Stimulated activated naive CD8-positive, alpha-beta T cell treated with anti-CD3 and anti-CD28 coated beads, Interleukin-15, Interleukin-2, amounts not matched to agents 100 U/mL and 50 U/mL, for 24 hours (primary cell): ENCODE results near the gene HMG20A.
A peak's percentile ranks its signal among the peaks of the same experiment; 100 is the strongest.

Experiments used
- ATAC-seq: fragments of 150-1000 bp; cut with Tn5 transposase; one replicate; pipeline ENCODE4 v1.10.0; 2021
- DNase-seq: peaks from one replicate; pipeline ENCODE4 v3.0.0; 2021

The HMG20A gene

DNA sequence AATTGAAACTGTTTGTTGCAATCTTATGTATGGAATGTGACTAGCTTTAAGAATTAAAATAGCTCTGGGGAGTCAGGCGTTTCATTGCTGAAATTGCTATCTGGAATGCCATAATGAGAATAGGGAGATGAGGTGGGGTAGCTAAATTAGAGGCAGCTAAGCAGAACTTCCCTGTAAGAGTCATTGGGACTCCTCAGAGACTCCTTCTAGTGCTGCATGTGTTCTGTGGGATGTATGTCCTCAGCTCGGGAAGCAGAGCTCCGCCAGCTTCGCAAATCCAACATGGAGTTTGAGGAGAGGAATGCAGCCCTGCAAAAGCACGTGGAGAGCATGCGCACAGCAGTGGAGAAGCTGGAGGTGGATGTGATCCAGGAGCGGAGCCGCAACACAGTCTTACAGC is 57.4 kb downstream of the HMG20A start:
- ATAC-seq, result no peak
- DNase-seq, result no peak

DNA sequence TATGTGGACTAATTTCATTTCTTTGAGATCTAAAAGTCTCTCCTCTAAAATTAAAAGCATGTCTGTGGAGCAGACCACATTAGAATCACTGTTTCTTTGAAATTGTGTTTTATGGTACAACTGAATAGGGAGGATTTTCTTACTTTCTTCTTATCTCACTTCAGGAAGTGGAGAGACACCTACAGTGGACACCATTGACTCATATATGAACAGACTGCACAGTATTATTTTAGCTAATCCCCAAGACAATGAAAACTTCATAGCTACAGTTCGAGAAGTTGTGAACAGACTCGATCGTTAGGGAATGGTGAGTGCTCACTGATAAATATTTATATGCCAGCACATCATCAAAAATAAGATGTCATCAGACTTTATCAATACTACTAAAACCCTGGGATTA is 58.3 kb downstream of the HMG20A start:
- ATAC-seq, result no peak
- no peak for DNase-seq

DNA sequence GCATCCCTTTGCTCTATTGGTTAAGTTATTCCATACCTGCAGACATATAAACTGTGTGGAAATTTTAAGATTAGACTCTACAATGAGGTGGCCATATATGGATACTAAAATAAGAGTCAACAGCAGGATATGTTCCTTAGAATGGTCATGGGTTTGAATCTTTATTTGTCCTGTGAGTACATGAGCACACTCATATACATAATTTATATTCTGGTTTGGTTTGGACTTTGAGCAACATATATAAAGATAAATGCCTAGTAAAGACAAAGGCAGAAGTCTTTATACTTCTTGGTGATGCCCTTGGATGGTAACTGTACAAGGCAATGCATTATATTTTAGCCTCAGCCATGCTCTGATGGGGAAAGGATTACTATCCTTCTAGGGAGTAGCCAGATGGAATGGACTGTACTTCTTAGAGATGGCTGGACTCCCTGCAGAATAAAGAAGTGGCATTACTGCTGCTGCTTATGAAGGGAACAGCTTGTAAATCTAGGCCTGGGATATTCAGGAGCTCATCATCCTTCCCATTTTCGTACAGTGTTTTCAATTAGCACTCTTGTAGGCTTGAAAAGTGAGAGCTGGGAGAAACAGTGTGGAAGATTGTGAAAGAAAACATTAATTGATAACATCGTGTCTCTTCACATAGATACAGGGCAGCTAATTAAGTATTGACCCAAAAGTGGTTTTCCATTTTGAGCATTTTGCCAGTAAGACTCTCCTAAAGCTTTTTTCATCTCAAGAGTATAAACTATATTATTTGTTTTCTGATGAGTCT is 60.4 kb downstream of the HMG20A start:
- ATAC-seq, result no peak
- no peak for DNase-seq

DNA sequence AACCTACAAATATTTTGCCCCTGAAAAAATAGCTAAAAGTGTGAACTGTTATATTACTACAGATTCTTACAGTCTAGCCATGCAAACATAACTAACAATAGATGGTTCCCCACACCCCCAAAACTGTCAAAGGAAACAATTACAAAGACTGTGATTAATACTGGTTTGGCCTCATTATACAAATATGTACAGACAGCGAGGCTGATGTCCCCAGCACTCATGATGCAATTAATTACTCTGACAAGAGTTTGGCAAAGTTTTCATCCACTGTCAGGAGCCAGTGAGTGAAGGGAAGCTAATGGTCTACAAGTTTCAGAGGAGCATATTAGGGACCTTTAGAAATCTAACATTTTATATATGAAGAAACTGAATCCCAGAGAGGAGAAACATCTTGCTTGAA is 61.0 kb downstream of the HMG20A start:
- no peak for DNase-seq
- no peak for ATAC-seq

DNA sequence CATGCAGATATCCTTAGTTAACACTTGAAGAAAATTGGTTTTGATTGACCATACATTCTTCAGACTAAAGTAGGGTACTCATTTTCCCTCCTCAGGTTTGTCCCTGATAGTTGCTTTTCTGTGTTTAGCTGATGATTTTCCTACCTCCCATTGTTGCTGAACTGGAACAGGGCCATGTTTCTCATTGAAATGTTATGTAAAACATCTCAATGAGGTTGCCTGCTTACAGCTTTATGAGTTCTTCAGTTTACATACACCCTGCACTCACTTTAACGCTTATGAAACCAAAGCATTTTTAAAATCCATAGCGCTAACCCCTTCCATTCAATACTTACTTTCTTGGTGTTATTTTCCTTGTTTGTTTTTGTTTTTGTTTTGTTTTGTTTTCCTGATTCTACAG is 61.9 kb downstream of the HMG20A start:
- DNase-seq (no peak), ATAC-seq (no peak)

DNA sequence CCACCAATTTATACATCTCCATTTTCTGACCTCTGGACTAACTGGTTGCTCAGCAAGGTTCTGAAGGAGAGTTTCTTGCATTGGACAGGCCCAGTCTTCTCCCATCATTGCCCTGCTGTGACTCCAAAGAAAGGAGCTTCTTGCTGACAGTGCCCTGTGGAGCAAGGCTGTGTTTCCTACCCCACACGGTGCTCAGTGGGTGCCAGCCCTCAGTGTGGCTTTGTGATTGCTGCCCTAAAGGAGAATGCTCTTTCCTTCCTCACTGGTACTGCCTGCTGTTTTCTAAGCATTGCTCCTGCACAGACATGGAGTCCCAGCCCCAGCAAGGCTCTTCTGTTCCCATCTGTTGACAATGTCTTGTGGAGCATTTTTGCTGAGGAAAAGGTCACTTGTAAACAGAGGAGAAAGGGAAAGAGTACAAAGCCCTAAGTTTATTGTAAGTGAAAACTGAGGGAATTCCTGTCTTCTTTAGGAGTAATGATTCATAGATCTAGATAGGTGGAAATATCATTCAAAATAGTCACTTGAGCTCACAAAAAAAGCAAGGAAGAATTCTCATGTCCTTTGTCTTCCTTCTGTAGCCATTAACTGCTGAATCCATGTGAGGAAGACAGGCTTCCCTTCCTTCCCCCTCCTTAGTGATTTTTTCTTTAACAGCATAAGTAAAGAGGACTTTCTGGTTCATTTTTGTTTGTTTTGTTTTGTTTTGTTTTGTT is 62.9 kb downstream of the HMG20A start:
- no peak for DNase-seq
- ATAC-seq, result no peak

DNA sequence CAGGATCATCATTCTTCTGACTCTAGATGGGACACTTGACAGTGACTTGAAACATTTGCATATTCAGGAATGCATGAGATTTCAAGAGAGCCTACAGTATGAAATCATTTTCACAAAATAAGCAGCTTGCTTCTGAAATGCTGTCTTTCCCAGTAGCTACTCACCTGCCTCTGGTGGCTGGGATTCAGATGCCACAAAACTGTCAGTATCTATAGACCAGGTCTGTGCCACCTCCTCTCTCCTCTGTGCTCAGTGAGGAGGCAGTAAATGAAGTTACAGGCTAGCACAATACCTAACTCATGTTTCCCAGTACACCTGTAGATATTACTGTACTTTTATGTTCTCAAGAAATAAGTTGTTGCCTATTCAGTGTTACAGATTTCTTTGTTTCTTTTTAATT is 64.3 kb downstream of the HMG20A start:
- DNase-seq (no peak), ATAC-seq (no peak)

DNA sequence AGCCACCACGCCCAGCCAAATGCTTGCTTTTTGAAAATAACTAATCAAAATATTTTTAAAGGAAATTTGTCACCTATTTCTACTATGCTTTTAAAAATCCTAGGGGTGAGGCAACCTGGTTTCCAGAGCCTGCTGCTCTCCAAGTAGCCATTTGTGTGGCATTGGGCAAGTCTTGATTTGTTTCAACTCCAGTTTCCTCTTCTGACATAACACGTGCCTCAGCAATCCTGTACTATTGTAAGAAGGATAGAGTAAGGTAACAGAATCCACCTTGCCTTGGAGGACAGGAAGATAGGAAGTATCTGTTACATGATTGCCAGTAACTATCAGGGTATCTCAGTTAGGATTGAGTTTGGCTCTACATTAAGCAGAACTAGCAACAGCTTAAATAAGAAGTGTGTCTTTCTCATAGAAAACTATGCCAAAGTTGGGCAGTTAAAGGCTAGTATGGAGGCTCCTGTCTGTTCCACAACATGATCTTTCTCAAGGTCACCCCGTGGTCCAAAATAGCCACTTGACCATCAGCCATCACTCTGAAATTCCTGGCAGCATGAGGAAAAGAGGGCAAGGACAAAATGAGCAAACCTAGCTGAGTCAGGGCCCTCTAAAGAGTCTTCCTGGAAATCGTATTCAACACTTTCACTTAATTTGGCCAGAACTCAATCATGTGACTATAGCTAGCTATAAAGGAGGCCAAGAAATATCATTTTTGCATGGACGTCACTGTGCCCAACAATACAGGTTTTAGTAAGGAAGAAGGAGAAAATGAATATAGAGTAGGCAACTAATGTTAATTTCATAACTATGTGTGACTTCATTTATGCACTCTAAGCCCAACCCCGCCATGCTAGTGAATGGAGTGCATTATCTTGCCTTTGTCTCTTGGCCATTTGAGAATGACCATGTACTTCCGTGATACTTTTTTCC is 66.1 kb downstream of the HMG20A start:
- no peak for DNase-seq
- no peak for ATAC-seq

DNA sequence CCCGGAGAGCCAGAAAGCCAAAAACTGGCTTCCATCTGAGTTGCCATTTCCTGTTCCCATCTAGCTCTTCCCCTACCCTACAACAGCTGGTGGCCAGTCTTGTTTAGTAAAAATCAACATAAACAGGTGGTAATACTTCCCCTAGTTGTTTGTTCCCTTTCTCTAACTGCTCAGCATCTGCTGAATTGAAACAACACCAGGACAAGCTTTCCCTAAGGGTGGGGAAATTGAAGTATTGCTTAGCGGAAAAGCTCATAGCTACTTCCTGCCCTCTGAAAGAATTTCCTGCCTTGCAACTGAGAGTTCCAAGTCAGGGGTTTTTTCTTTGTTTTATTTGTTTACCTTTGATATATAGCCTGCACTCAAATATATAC is 66.8 kb downstream of the HMG20A start:
- no peak for DNase-seq
- no peak for ATAC-seq

DNA sequence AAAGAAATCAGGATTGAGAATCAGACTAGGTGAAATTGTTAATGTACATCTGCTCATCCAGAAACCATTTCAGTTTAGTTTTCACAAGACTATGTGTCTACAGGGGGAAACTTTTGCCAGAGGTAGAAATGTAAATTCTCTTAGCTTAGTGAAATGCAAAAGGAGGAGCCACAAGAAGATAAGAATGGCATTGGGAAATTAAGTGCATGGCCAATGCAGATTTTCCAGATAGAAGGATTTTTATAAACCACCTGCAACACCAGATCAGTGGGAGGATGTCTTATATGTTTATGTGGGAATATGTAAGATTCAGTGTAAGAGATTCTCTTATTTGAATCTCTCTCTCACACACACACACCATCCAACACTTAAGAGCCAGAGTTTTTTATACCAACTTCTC is 67.2 kb downstream of the HMG20A start:
- ATAC-seq (no peak), DNase-seq (no peak)

DNA sequence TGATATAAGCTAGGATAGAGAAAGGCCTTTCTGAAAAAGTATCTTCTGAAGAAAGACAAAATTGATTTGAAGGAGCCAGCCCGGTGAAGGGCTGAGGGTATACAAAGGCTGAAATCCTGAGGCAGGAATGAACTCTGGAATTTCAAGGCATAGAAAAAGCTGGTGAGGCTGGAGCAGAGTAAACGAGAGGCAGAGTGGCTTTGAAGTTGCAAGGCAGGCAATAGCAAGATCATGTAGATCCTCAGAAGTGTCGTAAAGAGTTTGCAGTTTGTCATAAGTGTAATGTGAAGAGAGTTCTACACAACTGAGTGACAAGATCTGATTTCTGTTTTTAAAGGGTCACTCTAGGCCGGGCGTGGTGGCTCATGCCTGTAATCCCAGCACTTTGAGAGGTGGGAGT is 69.0 kb downstream of the HMG20A start:
- ATAC-seq, result no peak
- DNase-seq, result no peak

DNA sequence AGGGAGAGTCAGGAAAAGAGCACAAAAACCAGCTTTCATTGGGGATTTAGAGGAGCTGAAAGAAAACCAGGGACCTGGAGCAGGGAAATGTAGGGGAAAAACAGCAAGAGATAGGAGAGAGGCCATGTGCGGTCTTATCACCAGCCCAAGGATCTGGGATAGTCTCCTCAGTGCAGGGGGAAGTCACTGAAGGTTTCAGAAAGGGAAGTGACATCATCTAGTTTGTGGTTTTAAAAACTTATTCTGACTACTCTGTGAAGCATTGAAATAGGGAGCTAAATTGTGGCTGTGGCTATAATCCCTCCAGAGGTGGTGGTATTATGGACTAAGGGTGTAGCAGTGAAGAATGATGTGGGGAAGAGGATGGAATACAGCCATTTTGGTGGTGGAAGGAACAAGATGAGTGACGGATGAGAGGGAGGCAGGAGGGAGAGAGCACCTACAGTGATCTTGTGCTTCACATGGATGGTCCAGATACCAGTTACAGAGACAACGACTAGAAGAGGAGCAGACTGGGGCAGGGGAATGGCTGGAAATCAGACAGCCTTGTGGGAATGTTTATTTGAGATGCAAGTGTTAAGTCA is 72.7 kb downstream of the HMG20A start:
- DNase-seq (no peak), ATAC-seq (peak; percentile 84)

DNA sequence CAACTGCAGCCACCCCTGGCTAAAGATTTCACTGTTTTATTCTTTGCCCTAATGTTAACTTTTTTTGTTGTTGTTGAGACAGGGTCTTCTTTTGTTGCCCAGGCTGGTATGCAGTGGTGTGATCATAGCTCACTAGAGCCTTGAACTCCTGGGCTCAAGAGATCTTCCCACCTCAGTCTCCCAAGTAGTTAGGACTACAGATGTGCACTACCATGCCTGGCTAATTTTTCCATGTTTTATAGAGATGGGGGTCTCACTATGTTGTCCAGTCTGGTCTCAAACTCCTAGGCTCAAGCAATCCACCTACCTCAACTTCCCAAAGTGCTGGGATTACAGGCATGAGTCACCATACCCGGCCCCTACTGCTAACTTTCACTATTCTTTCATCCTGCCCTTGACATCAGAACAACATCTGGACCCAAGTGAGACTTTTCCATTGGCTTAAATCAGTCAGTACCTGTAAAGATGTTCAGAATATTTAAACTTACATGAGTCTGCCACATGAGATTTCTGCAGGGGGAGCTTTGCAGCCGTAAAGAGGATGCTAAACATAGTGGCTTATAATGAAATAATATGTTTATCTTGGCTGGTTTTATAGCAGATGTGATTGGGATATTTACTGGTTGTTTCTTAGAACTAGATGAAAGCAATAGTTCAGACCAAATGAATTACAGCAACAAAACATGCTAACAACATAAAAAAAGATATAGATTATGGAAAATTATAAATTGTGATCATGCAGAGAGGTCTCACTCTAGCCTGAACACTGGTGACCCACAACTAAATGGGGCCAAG is 73.6 kb downstream of the HMG20A start:
- ATAC-seq (no peak), DNase-seq (no peak)

DNA sequence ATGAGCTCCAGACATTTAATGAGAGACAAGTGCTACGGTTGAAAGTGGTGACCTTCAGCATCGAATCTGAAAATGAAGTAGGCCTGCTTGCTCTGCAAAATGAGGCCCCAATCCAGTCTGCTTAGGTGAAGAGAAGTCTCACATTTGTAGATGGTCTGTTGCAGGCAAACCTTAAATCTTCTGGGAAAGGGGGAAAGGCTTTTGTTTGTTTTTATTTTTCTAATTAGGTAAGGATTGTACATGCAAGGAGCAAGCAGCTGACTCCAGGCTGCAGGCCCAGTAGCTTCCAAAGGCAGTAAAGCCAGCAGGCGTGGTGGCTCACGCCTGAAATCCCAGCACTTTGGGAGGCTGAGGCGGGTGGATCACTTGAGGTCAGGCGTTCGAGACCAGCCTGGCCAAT is 74.3 kb downstream of the HMG20A start:
- DNase-seq, result no peak

DNA sequence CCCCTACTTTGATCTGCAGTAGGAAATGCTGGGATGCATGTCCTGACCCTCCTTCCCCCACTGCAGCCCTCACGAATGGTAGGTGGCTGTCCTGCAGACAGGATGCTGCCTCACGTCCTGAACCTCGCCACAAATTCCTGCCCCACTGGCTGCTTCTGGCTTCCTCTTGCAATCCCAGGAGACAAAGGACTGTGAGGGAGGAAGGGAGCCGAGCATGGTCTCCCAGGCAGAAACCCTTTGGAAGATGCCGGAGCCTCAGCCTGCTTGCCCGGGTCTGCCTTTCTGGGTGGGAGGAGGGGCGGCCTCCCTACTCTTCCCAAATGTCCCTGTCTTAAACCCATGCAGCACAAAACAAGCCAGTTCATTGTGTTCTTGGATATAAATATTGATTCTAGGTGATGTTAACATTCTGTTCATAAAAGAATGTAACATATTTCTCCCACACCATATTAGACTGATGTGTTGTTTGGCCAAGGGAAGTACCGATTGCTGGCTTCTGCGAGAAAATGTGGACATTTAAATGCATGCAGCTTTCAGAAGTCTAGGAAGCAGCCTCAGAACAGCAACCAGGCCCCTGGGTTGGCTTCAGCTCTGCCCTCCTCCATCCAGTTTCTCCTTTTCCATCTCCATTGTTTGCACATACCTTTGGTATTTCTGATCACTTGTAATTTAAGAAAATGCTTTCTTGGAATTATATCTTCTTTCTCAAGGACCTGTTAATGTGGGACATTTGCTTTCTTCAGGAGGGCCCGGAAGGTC is 75.3 kb downstream of the HMG20A start:
- DNase-seq, result no peak
- ATAC-seq, result no peak

More for the DNA sequence above, 74.3 kb downstream of the HMG20A start:
- no peak for ATAC-seq

DNA sequence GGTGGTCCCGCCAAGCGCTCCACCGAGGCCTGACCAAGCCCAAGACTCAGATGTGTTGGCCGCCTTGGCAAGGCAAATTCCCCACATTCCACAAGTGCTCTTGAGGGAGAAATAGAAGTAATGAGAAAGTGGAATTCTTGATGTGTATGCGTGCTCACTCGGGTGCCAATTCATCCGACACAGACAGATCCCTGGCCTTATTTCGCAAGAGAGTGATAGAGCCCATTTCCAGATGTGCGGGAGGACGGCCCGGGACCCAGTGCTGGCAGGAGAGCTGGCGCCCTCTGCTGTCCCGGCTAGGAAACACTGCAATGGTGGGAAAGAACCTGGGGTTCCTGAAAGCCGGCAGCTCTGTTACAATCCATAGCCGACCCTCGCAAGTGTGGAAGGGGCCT is 76.0 kb downstream of the HMG20A start:
- DNase-seq, result peak; percentile 83
- ATAC-seq, result peak; percentile 71

DNA sequence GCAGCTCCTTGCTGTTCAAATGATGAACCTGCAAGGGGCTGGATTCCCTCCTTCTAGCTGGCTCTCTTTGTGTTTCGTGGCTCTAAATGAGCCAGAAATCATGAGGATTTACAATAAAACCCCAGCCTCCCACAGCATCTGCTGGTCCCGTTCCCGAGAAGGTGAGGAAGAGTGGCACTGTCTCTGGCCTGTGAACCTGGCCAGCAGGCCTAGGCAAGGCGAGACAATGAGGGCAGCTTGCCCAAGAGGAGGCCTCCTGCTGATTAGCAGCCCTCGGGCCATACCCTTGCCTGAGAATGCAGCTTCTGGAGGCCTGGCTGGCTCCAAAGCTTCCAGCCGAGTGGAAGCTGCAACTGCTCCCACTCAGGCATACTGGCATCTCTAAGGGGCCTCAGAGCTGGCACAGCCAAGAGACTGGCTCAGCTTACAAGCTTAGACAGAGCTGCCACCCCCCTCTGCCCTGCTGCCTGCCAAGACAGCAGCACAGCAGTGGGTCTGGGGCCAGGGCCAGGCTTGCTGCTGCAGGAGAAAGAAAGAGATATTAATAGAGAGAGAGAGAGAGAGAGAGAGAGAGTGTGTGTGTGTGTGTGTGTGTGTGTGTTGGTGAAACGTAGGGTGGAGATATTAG is 76.5 kb downstream of the HMG20A start:
- ATAC-seq, result no peak
- DNase-seq, result no peak

DNA sequence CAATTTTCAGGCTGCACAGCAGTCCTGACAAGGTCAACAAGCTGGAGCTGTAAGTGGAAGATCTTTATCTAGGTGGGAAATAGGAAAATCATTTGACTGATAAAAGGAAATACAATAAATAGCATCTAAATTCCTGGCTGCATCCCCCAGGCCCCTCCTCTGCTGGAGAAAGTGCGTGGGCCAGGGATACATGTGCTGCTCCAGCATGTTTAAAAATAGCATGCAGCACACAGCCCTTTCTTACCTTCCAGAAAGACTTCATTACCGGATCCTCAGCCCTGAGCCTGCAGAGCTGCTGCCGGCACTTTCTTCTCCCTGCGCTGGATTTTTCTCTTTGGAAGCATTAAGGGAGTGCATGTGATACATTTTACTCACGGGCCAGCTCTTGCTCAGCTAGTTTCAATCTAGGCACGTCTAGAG is 77.3 kb downstream of the HMG20A start:
- ATAC-seq (no peak), DNase-seq (no peak)

DNA sequence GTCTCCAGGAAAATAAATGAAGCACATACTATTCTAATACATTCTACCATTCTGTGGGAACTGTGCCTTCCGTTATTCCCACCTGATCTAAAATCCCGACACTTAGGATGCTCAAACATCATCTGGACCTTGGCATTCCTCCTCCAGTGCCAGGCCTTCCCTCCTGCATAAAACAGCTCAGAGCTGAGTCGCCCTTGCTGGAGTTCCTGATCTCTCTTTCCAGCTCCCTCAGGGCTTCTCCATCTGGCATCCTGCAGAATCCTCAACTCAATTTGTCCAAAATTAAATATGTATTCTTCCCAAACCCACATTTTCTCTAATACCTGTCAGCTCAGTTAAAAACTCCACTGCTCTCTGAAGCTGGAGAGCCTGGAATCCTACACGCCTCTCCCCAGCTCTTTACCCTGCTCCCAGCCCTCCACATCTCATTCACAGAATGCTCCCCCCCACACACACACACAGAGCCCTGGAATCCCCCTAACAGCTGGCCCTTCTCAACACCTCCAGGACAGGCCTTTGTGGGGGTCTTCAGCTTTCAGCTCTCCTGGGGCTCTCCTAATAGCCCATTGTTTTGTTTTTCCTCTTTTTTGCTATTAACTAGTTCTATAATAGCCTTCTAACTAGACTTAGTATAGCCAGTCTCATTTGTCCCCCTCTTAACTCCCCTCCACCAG is 78.5 kb downstream of the HMG20A start:
- DNase-seq, result no peak
- no peak for ATAC-seq

DNA sequence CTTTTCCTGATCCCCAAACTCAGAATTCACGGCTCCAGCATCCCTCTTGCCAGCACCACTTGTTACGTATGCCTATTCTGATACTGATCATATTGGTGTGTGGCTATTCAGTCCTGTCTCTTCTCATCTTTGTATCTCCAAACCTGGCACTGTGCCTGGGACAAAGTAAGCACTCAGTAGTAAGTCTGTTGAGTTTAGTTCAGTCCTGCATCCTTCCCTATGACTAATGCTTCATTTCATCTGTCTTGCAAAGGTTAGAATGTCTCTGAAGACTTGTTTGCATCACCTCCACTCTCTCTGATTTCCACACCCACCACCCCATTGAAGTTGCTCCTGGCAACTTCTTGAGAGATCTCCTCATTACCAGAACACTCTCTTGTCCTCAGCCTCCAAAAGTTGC is 80.3 kb downstream of the HMG20A start:
- ATAC-seq (no peak), DNase-seq (no peak)
